HFFc6 (cell line): ENCODE measurements around the gene ARHGAP32. TPM values are rescaled to one million over a fixed set of nuclear protein-coding genes. Genes with fewer than 3 reads are reported as not detected.

Experiments
- DNase-seq: peaks from one replicate; pipeline ENCODE4 v3.0.0-alpha.2; 2018
- H3K27ac Mint-ChIP-seq: 2 replicates; pipeline ENCODE4 v1.8.0; 2020; ENCODE audit warnings: mild to moderate bottlenecking, mixed read lengths
- H3K27me3 Mint-ChIP-seq: 2 replicates; pipeline ENCODE4 v1.8.0; 2021; ENCODE audit warnings: mild to moderate bottlenecking, moderate library complexity, mixed read lengths; ENCODE audit not compliant: insufficient read depth
- H3K36me3 Mint-ChIP-seq: 2 replicates; pipeline ENCODE4 v1.8.0; 2021; ENCODE audit warnings: low read depth, mixed read lengths
- H3K4me1 Mint-ChIP-seq: 2 replicates; pipeline ENCODE4 v1.8.0; 2020; ENCODE audit warnings: low read depth, mixed read lengths
- H3K4me3 Mint-ChIP-seq: 2 replicates; pipeline ENCODE4 v1.8.0; 2020; ENCODE audit warnings: mild to moderate bottlenecking, moderate library complexity, mixed read lengths
- H3K9me3 Mint-ChIP-seq: 2 replicates; pipeline ENCODE4 v1.8.0; 2020; ENCODE audit warnings: mild to moderate bottlenecking, mixed read lengths
- total RNA-seq, 6 experiments: library from RNA; stranded (reverse); fragmentation: NEBNext Ultra II Directional; extraction: Animal tissue kit (Norgen Biotek cat#: 25700); gene quantifications; 2 replicates in 1 of 6; 3 replicates in 5 of 6; pipeline ENCODE4 v1.2.3, GENCODE V29; 2021
- TF ChIP-seq, protein P1 (sequence below): fragments of 200-600 bp; sonication (generic); IDR thresholded peaks from 2 replicates; pipeline ENCODE4 v1.5.0; 2021; ENCODE audit warnings: antibody characterized with exemption, mild to moderate bottlenecking

Gene ARHGAP32
- total RNA-seq, 6 experiments from 2014 or later, result 7.6 to 8.7 (median 8.0) TPM

- peaks cover 27% of the 10 kb centered on the region for H3K36me3 Mint-ChIP-seq
- H3K27me3 Mint-ChIP-seq, result no peaks in the 10 kb centered on the region; the same call in 1 of the 2 replicates
- TF ChIP-seq, protein P1, sequence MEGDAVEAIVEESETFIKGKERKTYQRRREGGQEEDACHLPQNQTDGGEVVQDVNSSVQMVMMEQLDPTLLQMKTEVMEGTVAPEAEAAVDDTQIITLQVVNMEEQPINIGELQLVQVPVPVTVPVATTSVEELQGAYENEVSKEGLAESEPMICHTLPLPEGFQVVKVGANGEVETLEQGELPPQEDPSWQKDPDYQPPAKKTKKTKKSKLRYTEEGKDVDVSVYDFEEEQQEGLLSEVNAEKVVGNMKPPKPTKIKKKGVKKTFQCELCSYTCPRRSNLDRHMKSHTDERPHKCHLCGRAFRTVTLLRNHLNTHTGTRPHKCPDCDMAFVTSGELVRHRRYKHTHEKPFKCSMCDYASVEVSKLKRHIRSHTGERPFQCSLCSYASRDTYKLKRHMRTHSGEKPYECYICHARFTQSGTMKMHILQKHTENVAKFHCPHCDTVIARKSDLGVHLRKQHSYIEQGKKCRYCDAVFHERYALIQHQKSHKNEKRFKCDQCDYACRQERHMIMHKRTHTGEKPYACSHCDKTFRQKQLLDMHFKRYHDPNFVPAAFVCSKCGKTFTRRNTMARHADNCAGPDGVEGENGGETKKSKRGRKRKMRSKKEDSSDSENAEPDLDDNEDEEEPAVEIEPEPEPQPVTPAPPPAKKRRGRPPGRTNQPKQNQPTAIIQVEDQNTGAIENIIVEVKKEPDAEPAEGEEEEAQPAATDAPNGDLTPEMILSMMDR, result no peak
- no peak overlapping the region for H3K27ac Mint-ChIP-seq
- H3K4me1 Mint-ChIP-seq, result peaks cover 31% of the 10 kb centered on the region
- peaks cover 22% of the 10 kb centered on the region for H3K9me3 Mint-ChIP-seq
- DNase-seq, result no peak
- no peak overlapping the region for H3K4me3 Mint-ChIP-seq
Measured at GRCh38 chr11:129223701-129224149, 31.6 kb upstream of the ARHGAP32 start.

- peaks cover 27% of the 10 kb centered on the region for H3K36me3 Mint-ChIP-seq
- H3K27me3 Mint-ChIP-seq, result no peaks in the 10 kb centered on the region; the same call in 1 of the 2 replicates
- TF ChIP-seq, protein P1, result no peak
- H3K4me1 Mint-ChIP-seq, result peaks cover 31% of the 10 kb centered on the region
- no peak overlapping the region for H3K4me3 Mint-ChIP-seq
- no peak for DNase-seq
- H3K9me3 Mint-ChIP-seq, result peaks cover 22% of the 10 kb centered on the region
- no peak overlapping the region for H3K27ac Mint-ChIP-seq
Measured at GRCh38 chr11:129223260-129223659, 31.1 kb upstream of the ARHGAP32 start.

DNA sequence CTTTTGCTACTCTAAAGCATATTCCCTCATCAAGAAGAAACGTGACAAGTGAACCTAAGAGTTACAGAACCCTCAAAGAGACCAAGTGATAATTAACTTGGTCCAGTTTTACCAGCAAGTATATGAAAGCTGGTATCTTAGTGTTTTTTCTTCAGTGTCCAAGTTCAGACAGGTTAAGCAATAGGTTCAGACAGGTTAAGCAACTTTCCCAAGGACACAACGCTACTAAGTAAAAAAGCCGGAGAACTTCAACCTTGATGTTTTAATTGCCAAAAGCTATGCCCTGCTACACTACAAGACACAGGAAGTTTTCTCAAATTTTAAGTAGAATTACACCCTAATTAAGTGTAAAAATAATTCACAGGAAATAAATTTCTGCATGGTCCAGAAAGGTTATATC, 30.0 kb upstream of the ARHGAP32 start:
- no peak overlapping the region for H3K27ac Mint-ChIP-seq
- H3K4me1 Mint-ChIP-seq, result peaks cover 31% of the 10 kb centered on the region
- H3K9me3 Mint-ChIP-seq, result peaks cover 19% of the 10 kb centered on the region
- H3K4me3 Mint-ChIP-seq, result no peak overlapping the region
- no peaks in the 10 kb centered on the region; the same call in 1 of the 2 replicates for H3K27me3 Mint-ChIP-seq
- TF ChIP-seq, protein P1, result no peak
- H3K36me3 Mint-ChIP-seq, result peaks cover 18% of the 10 kb centered on the region
- DNase-seq, result no peak

DNA sequence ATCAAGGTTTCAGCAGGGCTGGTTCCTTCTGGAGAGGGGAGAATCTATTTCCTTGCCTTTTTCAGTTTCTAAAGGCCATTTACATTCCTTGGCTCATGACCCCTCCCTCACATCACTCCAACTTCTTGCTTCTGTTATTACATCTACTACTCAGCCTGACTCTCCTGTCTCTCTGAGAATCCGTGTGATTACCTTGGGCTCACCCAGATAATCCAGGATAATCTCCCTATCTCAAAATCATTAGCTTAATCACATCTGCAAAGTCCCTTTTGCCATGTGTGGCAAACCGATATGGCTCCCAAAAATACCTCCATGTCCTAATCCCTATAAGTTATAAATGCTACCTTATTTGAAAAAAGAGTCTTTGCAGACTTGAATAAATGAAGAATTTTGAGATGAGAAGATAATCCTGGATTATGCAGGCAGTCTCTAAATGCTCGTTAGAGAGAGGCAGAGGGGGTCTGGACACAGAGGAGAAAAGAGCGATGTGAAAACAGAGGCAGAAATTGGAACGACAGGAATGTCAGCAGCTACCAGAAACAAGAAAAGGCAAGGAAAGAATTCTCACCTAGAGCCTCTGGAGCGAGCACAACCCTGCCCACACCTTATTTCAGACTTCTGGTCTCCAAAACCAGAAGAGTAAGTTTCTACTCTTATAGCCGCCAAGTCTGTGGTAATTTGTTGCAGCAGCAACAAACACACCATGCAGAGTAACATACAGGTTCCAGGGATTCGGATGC, 23.6 kb upstream of the ARHGAP32 start:
- no peak for DNase-seq
- H3K9me3 Mint-ChIP-seq, result no peaks in the 10 kb centered on the region
- no peaks in the 10 kb centered on the region for H3K27me3 Mint-ChIP-seq
- H3K36me3 Mint-ChIP-seq, result no peaks in the 10 kb centered on the region
- no peak overlapping the region for H3K4me3 Mint-ChIP-seq
- no peak overlapping the region for H3K27ac Mint-ChIP-seq
- peaks cover 12% of the 10 kb centered on the region for H3K4me1 Mint-ChIP-seq
- TF ChIP-seq, protein P1, result no peak

DNA sequence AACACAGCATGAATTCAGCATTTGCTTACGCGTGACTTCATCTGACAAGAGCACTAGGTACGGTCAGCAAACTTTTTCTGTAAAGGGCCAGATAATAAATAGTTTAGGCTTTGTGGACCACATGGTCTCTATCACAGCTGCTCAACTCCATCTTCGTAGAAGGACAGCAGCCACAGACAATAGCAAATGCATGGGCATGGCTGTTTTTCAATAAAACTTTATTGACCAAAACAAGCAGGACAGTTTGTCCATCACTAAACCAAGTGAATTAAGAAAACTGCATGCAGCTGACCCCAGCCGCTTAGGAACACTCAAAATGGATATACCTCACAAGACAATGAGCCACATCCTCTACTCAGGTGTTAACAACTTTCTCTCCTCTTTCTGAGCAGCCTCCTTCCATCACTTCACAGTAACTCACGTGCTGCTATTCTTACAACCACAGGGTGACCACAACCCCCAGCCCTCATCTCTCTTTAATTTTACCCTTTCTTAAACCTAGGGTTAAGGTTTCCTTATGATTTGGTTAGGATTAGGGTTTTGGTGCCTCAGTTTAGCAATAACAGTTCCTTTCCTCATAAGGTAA, 22.7 kb upstream of the ARHGAP32 start:
- Mint-ChIP-seq H3K36me3 (no peaks in the 10 kb centered on the region), H3K9me3 (no peaks in the 10 kb centered on the region), H3K27ac (no peak overlapping the region), H3K27me3 (no peaks in the 10 kb centered on the region), H3K4me3 (no peak overlapping the region), H3K4me1 (peaks cover 18% of the 10 kb centered on the region)
- no peak for DNase-seq
- TF ChIP-seq, protein P1, result no peak
